IPS DF 4.7 (cell line): Measurements from ENCODE around the gene NFASC.

Source experiments
- DNase-seq: peaks from one replicate; pipeline ENCODE4 v3.0.0-alpha.2; 2013; ENCODE audit warnings: low spot score; ENCODE audit errors: extremely low read depth

Gene NFASC

DNA sequence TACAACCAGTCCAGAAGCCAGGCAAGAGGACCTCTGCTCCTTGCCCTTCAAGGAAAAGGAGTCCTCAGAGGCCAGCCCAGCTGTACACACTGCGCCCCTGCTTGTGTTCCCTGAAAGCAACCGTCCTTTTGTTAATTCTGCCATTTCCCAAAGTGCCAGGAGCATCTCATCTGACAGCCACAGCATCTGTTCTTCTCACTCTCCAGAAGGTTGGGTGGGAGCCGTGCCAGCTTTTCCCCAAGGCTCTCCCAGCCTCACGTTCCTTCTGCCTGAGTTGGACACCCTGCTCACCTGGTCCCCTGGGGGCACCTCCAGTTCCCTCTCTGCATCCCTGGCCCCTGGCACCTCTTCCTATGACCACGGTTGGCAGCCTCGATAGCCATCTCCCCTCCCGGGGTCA is 161.8 kb downstream of the NFASC start:
- DNase-seq, result no peak

GRCh38 chr1:205037539-205037938 is 166.9 kb downstream of the NFASC start:
- DNase-seq, result no peak

GRCh38 chr1:205038132-205038786 is 167.6 kb downstream of the NFASC start:
- DNase-seq, result no peak

DNA sequence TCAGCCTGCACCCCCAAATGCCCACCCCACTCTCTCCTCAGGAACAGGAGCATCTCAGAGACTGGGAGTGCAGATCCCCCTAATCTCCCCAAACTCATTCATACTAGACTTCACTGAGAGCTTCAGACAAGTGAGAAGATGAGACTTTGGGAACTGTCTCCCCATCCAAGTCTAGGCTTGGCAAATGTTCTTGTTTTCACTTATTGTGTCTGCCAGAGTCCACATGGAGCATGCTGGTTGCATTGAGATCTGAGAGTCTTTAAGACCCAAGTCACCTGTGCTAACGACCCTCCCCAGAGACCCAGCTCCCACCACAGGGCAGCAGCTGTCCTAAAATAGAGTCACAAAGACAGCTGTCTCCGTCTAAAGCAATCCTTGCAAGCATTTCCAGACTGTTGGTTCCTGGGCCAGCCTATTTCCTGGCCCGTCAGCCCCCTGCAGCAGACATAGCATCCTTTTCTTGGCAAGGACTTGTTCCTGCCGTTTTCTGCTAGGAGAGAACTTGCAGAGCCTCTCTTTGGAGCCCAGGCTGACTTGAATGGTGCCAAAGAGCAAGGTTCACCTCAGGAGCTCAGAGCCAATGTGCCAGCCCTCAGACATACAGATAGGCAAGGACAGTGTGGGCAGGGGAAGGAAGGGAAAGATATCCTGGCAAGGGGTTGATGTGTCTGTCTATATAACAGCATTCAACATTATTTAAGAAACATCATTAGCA is 170.5 kb downstream of the NFASC start:
- DNase-seq, result no peak

DNA sequence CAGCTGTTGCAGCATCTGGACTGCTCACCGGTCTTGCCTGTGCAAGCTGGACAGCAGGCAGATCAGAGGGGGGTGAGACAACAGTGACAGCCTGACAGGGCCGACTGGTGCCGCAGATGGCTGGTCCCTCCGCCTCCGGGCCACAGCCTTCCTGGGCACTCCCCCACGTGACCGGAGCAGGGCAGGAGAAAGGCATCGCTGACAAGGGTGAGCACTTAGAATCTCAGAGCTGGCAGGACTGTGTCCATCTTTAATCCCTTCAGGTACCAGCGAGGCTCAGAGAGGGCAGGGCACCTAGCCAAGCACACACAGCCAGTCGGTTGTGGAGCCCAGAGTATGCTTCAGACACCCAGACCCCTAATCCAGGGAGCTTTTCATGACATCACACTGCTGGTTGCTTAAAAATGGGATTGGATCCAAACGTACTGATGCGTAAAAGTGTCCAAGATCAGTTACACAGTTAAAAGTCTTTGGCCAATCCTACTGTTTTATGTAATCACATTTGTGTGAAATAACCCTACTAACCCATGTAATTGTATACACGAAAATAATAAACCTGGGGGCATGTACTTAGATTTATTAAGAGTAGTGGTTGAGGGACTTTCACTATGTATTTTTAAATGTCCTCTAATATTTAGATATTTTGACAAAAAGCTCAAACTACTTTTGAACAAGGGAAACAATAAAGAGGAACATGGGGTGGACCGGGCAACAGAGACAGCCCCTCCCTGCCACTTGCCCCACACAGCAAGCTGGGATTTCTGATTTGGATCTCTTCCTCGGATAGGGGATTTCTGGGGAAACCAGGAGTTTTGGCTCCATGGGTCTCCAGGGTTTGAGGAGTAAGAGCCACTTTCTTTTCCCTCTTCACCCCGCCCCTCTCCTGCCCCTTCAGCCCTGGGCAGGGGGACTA is 171.6 kb downstream of the NFASC start:
- DNase-seq, result no peak

DNA sequence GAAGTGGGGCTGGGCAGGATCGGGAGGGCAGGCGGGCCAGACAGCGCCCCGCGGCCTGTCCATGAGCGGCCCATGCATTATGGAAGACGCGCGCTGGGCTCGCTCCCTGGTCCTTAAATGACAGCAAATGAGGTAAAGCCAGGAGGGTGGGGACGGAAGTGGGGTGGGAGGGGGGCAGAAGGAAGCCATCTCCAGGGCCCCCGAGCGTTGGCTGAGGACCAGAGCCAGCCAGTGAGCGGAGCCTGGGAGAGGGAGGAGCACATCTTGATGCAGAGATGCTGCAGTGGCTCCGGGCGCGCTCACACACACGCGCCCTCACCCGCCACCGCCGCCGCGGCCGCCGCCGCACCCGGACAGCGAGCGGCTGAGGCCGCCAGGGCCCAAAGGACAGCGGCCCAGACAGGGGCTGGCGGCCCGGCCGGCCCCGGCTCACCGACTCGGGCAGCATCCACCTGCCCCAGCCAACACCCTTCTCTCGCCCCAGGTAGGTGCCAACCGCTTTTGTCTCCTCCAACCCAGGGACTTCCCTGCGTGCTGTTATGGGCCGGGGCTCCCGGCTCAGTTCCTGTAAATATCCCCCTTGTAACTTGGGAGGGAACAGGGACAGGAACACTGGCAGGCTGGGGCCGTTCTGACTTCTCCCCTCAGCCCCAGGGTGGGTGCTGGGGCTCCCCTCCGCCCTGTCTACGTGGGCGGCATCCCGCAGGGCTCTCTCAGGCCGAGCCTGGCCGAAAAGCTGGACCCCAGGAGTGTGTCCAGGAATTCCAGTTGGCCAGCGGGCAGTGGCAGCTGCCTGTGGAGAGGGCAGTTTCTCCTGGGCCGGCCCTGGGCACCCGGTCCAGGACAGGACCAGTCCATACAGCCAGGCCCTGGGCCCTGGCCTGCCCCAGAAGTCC is 172.5 kb downstream of the NFASC start, which contains the start of gene CNTN2:
TSS of gene CNTN2 (plus strand) at position 302 of the 896 bp plus-strand sequence. CDS start 9,974 bp downstream, outside the sequence.
- no peak for DNase-seq

- no peak for DNase-seq
These were observed 173.2 kb downstream of the NFASC start for GRCh38 chr1:205043866-205044265.

GRCh38 chr1:205044741-205045140 is 174.1 kb downstream of the NFASC start:
- no peak for DNase-seq

DNA sequence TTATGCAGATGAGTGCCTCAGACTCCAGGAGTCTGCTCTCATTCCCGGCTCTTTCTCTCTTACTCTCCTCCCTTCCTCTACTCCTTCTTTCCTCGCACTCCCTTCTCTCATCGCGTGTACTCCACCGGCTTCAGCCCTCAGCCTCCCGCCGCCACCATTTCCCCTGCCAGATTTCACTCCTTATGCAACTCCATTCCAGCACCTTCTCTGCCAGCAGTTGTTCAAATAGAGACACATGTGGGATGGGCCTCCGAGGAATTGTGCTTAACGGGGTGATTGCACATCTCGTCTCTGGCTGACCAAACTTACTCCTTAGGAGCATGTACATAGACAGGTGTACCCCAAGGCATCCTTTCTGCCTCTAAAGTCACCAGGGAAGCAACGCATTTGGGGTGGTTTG is 174.5 kb downstream of the NFASC start:
- DNase-seq, result no peak

- no peak for DNase-seq
These were observed 176.2 kb downstream of the NFASC start for GRCh38 chr1:205046870-205047269.

- DNase-seq, result no peak
These were observed 177.1 kb downstream of the NFASC start for GRCh38 chr1:205047764-205048231.

DNA sequence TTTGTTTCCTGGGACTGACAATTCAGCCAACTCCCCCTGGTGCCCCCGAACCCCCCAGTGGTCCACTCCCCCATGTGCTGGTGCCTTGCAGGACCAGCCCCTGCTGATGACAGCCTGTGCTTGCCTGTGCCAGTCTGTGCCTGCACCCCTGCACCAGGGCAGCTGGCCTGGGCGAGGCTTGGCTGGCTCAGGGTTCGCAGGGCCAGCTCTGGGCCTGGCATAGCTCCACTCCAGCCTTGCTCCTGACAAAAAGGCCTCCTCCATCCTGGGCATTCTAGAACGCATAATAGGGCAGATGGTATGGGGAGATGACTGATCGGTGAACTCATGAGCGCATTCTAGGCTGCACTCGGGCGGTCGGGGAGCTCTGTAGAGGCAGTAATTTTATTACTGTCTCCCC is 177.7 kb downstream of the NFASC start:
- no peak for DNase-seq

DNA sequence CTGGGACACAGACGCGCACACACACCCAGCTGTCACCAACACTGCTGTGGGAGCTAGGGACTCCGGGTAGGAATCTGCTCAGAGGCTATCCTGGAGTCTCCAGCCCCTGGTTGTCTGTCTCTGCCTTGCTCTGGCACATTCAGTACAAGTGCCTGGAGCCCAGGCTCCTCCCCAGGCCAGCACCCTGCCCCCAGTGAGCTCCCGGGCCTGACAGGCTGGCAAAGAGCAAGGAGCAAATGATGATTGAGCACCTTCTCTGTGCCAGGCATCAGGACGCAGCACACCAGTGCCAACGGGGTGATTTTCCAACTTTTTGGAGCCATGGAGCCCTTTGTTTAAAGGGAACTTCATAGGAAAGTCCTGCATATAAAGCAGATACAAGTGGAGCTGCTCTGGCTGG is 178.8 kb downstream of the NFASC start:
- DNase-seq, result no peak

DNA sequence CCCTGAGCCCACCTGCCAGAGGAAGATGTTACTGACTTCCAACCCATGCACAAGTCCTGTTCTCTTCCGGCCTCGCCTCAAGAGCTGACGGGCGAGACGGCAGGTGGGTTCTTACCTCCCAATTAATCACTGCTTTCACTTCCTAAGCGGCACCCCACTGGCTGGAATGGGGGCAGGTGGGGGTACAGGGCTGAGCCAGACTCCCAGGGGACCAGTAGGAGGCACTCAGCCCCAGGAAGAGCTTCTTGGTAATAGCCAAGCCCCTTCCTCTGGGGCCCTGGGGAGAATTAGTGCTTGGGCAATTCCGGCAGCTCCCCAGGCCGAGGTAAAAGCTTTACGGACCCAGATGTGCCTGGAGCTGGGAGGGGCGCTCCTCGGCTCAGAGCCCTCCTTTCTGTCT is 182.0 kb downstream of the NFASC start:
- DNase-seq, result no peak

- DNase-seq, result no peak
These were observed 182.6 kb downstream of the NFASC start for GRCh38 chr1:205053296-205053695.

DNA sequence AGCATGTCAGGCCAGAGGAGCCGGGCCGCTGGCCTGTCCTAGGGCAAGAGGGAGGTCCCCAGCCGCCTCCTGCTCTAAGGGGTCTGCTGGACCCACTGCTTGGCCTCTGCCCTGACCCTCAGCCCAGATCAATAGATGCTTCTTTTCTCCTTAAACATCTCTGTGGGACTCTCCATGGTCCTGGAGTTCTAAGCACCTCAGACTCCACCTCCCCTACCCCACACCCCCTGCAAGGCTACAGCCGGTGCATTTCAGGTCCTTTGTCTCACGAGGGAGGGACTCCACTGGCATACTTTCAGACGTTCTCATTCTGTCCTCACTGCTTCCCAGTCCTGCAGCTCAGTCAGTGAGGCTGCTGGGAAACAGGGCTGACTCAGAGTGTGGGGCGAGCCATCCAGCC is 183.4 kb downstream of the NFASC start:
- DNase-seq, result no peak

DNA sequence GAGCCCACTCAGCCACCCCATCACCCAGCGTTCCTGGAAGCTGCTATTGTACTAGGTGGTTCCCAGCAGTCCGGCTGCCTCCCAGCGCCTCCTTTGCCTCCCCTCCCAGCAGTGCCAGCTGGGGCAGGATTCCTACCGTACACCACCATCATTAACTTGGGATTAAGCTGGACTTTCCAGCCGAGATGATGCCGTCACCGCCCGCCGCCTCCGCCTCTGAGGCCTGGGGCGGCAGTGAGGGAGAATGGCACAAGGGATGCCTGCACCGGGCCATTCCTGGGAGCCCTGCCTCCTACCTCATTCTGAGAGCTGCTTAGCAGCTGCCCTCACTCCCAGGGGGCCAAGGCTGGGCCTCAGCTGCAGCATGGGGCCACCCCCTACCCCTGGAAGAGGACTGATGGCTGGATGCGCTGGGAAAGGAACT is 185.5 kb downstream of the NFASC start:
- DNase-seq, result no peak

DNA sequence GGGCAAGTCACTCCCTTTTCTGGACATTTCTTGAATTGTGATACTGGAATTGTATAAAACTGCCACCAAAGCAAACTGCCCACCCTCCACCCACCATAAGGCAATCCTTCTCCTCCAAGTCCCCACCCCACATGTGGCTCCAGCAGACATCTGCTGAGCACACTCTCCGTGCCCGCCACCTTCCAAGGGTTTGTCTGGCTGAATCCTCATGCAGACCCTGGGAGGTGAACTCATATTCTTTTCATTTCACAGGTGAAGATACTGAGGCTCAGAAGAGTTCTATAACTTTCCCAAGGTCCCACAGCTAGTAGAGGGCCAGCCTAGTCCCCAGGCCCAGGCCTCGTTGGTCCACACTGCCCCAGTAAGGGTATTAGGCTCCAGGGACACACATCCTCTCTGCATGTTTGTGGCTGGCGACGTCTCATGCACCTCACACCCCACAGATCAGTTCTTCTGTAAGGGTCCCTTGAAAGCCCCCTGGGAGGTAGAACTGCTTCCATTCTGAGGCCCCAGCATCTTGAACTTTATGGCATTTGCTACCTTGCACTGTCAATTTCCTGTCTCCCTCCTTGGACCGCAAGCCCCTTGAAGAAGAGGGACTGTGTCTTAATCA is 186.4 kb downstream of the NFASC start:
- DNase-seq, result no peak

DNA sequence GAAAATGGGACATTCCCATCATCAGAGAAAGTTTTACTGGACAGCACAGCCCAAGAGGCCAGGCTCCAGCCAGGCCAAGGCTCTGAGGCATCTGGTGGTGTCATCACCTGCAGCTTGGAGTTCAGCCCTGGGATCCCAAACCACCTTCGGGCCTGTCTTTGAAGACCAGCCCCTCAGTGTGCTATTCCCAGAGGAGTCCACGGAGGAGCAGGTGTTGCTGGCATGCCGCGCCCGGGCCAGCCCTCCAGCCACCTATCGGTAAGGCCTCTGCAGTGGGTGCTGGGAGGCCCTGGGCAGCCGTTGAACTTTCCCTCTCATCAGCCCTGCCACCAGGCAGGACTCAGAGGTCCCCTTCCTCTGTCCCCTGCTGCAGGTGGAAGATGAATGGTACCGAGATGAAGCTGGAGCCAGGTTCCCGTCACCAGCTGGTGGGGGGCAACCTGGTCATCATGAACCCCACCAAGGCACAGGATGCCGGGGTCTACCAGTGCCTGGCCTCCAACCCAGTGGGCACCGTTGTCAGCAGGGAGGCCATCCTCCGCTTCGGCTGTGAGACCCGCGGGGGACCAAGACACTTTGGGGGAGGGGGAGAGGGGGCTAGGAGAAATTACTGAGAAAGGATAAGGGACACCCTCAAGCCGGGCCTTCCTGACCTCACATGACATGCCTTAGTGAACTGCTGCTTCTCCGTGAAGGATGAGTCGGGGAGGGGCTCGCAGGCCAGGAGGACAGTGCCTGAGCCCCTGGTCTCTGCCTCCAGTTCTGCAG is 187.3 kb downstream of the NFASC start:
- DNase-seq, result no peak

GRCh38 chr1:205058853-205059252 is 188.2 kb downstream of the NFASC start:
- no peak for DNase-seq
